SK-N-SH (cell line): ENCODE measurements around the gene TBC1D16. TPM values are rescaled to one million over a fixed set of nuclear protein-coding genes. Genes with fewer than 3 reads are reported as not detected.

Experiments used
- CTCF ChIA-PET: fragments of 300-600, 350-600 bp; formaldehyde crosslinking; extraction: SDS; loops from one replicate; lab custom pipeline; 2021; lab: Yijun Ruan, JAX
- POLR2A ChIA-PET: fragments of 350-600 bp; sonication (Branson Sonifier 250); formaldehyde crosslinking; extraction: SDS; loops from one replicate; lab custom pipeline; 2020; ENCODE audit warnings: antibody characterized with exemption, inconsistent platforms; lab: Yijun Ruan, JAX
- DNase-seq: peaks from one replicate; pipeline ENCODE4 v3.0.0; 2012
- H2AFZ ChIP-seq: fragments of 200-600 bp; sonication (generic); 2 replicates; pipeline ENCODE4 v1.8.1; 2016; ENCODE audit warnings: antibody characterized with exemption, mild to moderate bottlenecking, low read depth
- H3F3A ChIP-seq: fragments of 200-600 bp; sonication (generic); replicated peaks from 2 replicates; pipeline ENCODE3; 2016; ENCODE audit warnings: antibody characterized with exemption, mild to moderate bottlenecking; ENCODE audit not compliant: insufficient read depth
- H3K27ac ChIP-seq, 2 experiments: fragments of 200-500 bp in 1 of 2; fragments of 200-600 bp in 1 of 2; sonication (Bioruptor generic) in 1 of 2; sonication (generic), shearing (Covaris generic) in 1 of 2; 2 replicates each; pipeline versions ENCODE4 v1.5.1 to v1.6.1; 2014 to 2016; ENCODE audit warnings: low read depth in 2 of 2, inconsistent platforms in 1 of 2, low read length in 1 of 2, mild to moderate bottlenecking in 1 of 2, mixed read lengths in 1 of 2
- H3K27me3 ChIP-seq: fragments of 200-600 bp; sonication (generic), shearing (Covaris generic); 2 replicates; pipeline ENCODE4 v1.6.1; 2016; ENCODE audit warnings: mixed run types; ENCODE audit not compliant: insufficient read depth
- H3K36me3 ChIP-seq, 2 experiments: fragments of 200-500 bp in 1 of 2; fragments of 200-600 bp in 1 of 2; sonication (Bioruptor generic) in 1 of 2; sonication (generic) in 1 of 2; replicated peaks in 1 of 2; 2 replicates each; pipeline versions ENCODE3 to v1.5.1; 2014 to 2016; ENCODE audit warnings: low read length in 1 of 2, mild to moderate bottlenecking in 1 of 2; ENCODE audit not compliant: insufficient read depth in 2 of 2, control insufficient read depth in 1 of 2
- H3K4me1 ChIP-seq, 2 experiments: fragments of 200-500 bp in 1 of 2; fragments of 200-600 bp in 1 of 2; sonication (Bioruptor generic) in 1 of 2; sonication (generic), shearing (Covaris generic) in 1 of 2; 2 replicates each; pipeline versions ENCODE4 v1.5.1 to v1.6.1; 2014 to 2016; ENCODE audit warnings: low read depth in 1 of 2, low read length in 1 of 2, mixed run types in 1 of 2; ENCODE audit not compliant: insufficient read depth in 2 of 2, control insufficient read depth in 1 of 2
- H3K4me2 ChIP-seq: fragments of 200-600 bp; sonication (generic), shearing (Covaris generic); 2 replicates; pipeline ENCODE4 v1.6.1; 2017; ENCODE audit warnings: mixed run types
- H3K4me3 ChIP-seq, 2 experiments: fragments of 200-500 bp in 1 of 2; fragments of 200-600 bp in 1 of 2; sonication (Bioruptor generic) in 1 of 2; sonication (generic), shearing (Covaris generic) in 1 of 2; 2 replicates each; pipeline versions ENCODE4 v1.5.1 to v1.8.1; 2014 to 2016; ENCODE audit warnings: low read depth in 2 of 2, inconsistent platforms in 1 of 2, low read length in 1 of 2, mild to moderate bottlenecking in 1 of 2, mixed read lengths in 1 of 2, moderate library complexity in 1 of 2
- H3K79me2 ChIP-seq: fragments of 200-600 bp; sonication (generic); 2 replicates; pipeline ENCODE4 v1.8.1; 2017; ENCODE audit warnings: mild to moderate bottlenecking; ENCODE audit not compliant: insufficient read depth
- H3K9ac ChIP-seq: fragments of 200-600 bp; sonication (generic); 2 replicates; pipeline ENCODE4 v1.6.1; 2017; ENCODE audit warnings: mixed run types
- H3K9me2 ChIP-seq: fragments of 200-600 bp; sonication (generic); 2 replicates; pipeline ENCODE4 v1.6.1; 2017; ENCODE audit warnings: mixed run types
- H3K9me3 ChIP-seq: fragments of 200-600 bp; sonication (generic); 2 replicates; pipeline ENCODE4 v1.6.1; 2017; ENCODE audit warnings: mixed run types, mild to moderate bottlenecking, moderate library complexity
- H4K20me1 ChIP-seq: fragments of 200-600 bp; sonication (generic); 2 replicates; pipeline ENCODE4 v1.6.1; 2017; ENCODE audit warnings: mild to moderate bottlenecking, mixed run types; ENCODE audit not compliant: insufficient read depth
- CHD2 ChIP-seq: fragments of 150-350 bp; IDR thresholded peaks from 2 replicates; pipeline ENCODE4 v1.6.1; 2018; ENCODE audit warnings: low read length; ENCODE audit not compliant: partially characterized antibody
- ELF1 ChIP-seq: IDR thresholded peaks from 2 replicates; pipeline ENCODE4 v1.4.0; 2012
- EP300 ChIP-seq, 2 experiments: IDR thresholded peaks; 2 replicates each; pipeline versions ENCODE4 v1.4.0 to v1.6.1; 2012; ENCODE audit warnings: borderline replicate concordance in 1 of 2, low read depth in 1 of 2, low read length in 1 of 2
- EZH2phosphoT487 ChIP-seq: fragments of 200-600 bp; sonication (generic); IDR thresholded peaks from 2 replicates; pipeline ENCODE4 v1.6.1; 2017; ENCODE audit warnings: low read depth, mixed run types, mild to moderate bottlenecking, antibody characterized with exemption, moderate library complexity, borderline replicate concordance
- FOXM1 ChIP-seq: IDR thresholded peaks from 2 replicates; pipeline ENCODE4 v1.4.0; 2012; ENCODE audit warnings: low read depth, mild to moderate bottlenecking
- GABPA ChIP-seq: IDR thresholded peaks from 2 replicates; pipeline ENCODE4 v1.4.0; 2012; ENCODE audit warnings: low read depth, mild to moderate bottlenecking
- JUND ChIP-seq: IDR thresholded peaks from 2 replicates; pipeline ENCODE4 v1.4.0; 2012
- MAX ChIP-seq: IDR thresholded peaks from 2 replicates; pipeline ENCODE4 v1.4.0; 2012; ENCODE audit warnings: low read depth
- MXI1 ChIP-seq: IDR thresholded peaks from 2 replicates; pipeline ENCODE4 v1.6.1; 2012; ENCODE audit warnings: mild to moderate bottlenecking, low read depth, low read length, improper control_type of control experiment
- NFIC ChIP-seq: IDR thresholded peaks from 2 replicates; pipeline ENCODE4 v1.4.0; 2012; ENCODE audit warnings: borderline replicate concordance
- NRF1 ChIP-seq: IDR thresholded peaks from 2 replicates; pipeline ENCODE4 v1.6.1; 2012; ENCODE audit warnings: low read depth, mild to moderate bottlenecking, low read length
- POLR2AphosphoS5 ChIP-seq: IDR thresholded peaks from 2 replicates; pipeline ENCODE4 v1.6.1; 2012; ENCODE audit warnings: low read depth, low read length
- TAF1 ChIP-seq: IDR thresholded peaks from 2 replicates; pipeline ENCODE4 v1.6.1; 2012; ENCODE audit warnings: low read depth, mild to moderate bottlenecking, low read length, moderate library complexity, borderline replicate concordance
- TCF12 ChIP-seq: IDR thresholded peaks from 2 replicates; pipeline ENCODE4 v1.4.0; 2012
- TEAD4 ChIP-seq: IDR thresholded peaks from 2 replicates; pipeline ENCODE4 v1.4.0; 2012; ENCODE audit warnings: mild to moderate bottlenecking, borderline replicate concordance; ENCODE audit not compliant: insufficient read depth
- WGBS: methylation state at CpG from one replicate; pipeline ENCODE4 v1.1.6; 2017; ENCODE audit warnings: low lambda C conversion rate; 5-methylcytosine and 5-hydroxymethylcytosine counted together
- polyA plus RNA-seq, 3 experiments: library from polyadenylated mRNA; depleted of rRNA; stranded (reverse); fragments of >200 nt; gene quantifications; 2 replicates each; pipeline ENCODE4 v1.2.3, GENCODE V29; 2012
- TF ChIP-seq, protein P1 (sequence below): fragments of 150-350 bp; IDR thresholded peaks from 2 replicates; pipeline ENCODE4 v1.6.1; 2016; ENCODE audit warnings: mild to moderate bottlenecking, low read depth, low read length
- TF ChIP-seq, protein P2 (sequence below): IDR thresholded peaks from 2 replicates; pipeline ENCODE4 v1.4.0; 2012; ENCODE audit warnings: low read depth, borderline replicate concordance

The TBC1D16 gene
- polyA plus RNA-seq, 1 of the 3 experiments (the other 2 are of a cell fraction): 14.5 TPM

DNA sequence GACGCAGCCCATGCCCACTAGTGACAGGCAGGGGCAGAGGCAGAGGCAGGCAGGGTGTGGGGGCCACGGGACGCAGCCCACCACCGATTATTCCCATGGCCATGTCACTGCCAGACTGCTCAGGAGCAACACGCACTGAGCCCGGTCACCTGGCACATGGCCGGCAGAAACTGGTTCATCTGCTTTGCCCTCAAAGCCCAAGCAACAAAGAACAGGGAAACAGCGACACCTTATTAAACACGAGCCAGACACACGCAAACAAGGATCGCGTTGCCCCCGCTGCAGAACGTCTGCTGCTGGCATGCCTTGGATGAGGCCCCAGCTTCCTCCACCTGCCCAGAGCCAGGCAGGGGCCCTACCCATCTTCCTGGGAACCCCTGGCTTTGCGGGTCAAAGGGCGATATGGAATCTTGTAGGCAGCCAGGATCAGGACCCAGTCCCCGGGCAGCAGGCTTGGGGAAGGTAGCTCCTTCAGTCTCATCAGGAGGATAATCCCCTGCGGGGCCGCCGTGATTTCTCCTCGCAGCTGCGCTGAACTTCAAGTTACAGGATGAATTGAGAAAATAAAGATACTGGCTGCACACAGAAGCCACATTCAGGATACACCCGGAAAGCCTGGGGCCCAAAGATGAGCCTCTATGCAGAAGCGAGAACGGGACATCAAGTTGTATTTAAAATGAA lies 4.8 kb downstream of the TBC1D16 start:
- no peak overlapping the region for H2AFZ ChIP-seq
- DNase-seq: no peak
- no peaks in the 10 kb centered on the region for H3K36me3 ChIP-seq
- TF ChIP-seq TCF12: no peak
- TF ChIP-seq MXI1: no peak
- no peak for TF ChIP-seq TAF1
- TF ChIP-seq JUND: no peak
- TF ChIP-seq NFIC: no peak
- no peak for TF ChIP-seq TEAD4
- TF ChIP-seq ELF1: no peak
- no peak for TF ChIP-seq GABPA
- TF ChIP-seq, protein P1, sequence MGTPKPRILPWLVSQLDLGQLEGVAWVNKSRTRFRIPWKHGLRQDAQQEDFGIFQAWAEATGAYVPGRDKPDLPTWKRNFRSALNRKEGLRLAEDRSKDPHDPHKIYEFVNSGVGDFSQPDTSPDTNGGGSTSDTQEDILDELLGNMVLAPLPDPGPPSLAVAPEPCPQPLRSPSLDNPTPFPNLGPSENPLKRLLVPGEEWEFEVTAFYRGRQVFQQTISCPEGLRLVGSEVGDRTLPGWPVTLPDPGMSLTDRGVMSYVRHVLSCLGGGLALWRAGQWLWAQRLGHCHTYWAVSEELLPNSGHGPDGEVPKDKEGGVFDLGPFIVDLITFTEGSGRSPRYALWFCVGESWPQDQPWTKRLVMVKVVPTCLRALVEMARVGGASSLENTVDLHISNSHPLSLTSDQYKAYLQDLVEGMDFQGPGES: no peak
- TF ChIP-seq, all 33 proteins: peak for 0
- Histone ChIP-seq H3F3A (peaks cover 3% of the 10 kb centered on the region), H3K9ac (no peak overlapping the region), H3K27me3 (no peaks in the 10 kb centered on the region), H3K79me2 (peaks cover 95% of the 10 kb centered on the region), H4K20me1 (peaks cover 75% of the 10 kb centered on the region), H3K4me3 (no peak overlapping the region), H3K4me1 (peaks cover 10 to 35% of the 10 kb centered on the region in 2 experiments; a peak in 3 of 4 replicates), H3K9me3 (no peaks in the 10 kb centered on the region), H3K9me2 (no peaks in the 10 kb centered on the region), H3K27ac (no peak overlapping the region; a peak in 1 of 4 replicates), H3K4me2 (no peak overlapping the region)
- POLR2A ChIA-PET: no interaction called here
- 95% methylated on average over 21 of the region's 25 CpGs for WGBS
- CTCF ChIA-PET: interaction anchor here (2.9 to 10.7 kb wide), 2 partner anchors 22 to 26 kb away, joined by 13 to 72 read pairs; no protein-coding TSS in a partner anchor

DNA sequence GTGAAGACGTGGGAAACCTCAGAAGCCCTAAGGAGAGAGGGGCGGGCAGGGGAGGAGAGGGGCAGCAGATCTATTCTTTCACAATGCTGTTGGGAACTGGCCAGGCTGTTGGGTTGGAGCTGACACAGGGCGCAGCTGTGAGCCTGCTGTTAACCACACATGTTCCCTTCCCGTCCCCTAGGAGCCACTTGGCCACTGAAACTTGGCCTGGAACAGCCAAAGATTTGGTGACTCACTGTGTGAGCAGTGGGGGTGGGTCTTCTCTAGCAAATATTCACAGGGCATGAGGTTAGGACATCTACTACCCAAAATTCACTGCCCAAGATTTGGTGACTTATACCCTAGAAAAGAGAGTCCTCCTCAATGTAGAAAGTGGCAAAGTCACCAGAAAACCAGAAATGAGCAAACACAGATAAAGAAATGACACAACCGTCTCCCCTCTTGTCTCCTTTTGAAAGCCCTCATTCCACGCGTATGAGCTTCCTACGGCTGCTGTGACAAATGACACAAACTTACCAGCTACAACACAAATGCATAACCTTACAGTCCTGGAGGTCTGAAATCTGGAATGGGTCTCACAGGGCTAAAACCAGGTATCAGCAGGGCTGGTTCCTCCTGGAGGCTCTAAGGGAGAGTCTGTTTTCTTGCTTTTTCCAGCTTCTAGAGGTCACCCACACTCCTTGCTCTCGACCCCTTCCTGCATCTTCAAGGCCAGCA lies 6.3 kb downstream of the TBC1D16 start:
- Histone ChIP-seq H3K27me3 (no peaks in the 10 kb centered on the region), H2AFZ (no peak overlapping the region), H4K20me1 (peaks cover 82% of the 10 kb centered on the region), H3K9ac (no peak overlapping the region), H3K4me1 (peaks cover 8 to 35% of the 10 kb centered on the region in 2 experiments; a peak in 3 of 4 replicates), H3K36me3 (no peaks in the 10 kb centered on the region), H3K9me3 (no peaks in the 10 kb centered on the region), H3K4me2 (peak overlapping the region; percentile 6; the same call in 1 of the 2 replicates), H3K4me3 (no peak overlapping the region), H3K79me2 (peaks cover 96% of the 10 kb centered on the region), H3F3A (no peaks in the 10 kb centered on the region), H3K9me2 (no peaks in the 10 kb centered on the region), H3K27ac (no peak overlapping the region)
- TF ChIP-seq FOXM1 (no peak), POLR2AphosphoS5 (no peak), EZH2phosphoT487 (no peak), TCF12 (no peak), ELF1 (no peak), EP300 (IDR thresholded peaks at IDR 0.05; ENCODE audit: borderline replicate concordance in 1 of 2, low read depth in 1 of 2, low read length in 1 of 2) (no peak), NFIC (no peak), TAF1 (no peak), MAX (no peak), CHD2 (no peak), NRF1 (no peak)
- TF ChIP-seq, protein P2, sequence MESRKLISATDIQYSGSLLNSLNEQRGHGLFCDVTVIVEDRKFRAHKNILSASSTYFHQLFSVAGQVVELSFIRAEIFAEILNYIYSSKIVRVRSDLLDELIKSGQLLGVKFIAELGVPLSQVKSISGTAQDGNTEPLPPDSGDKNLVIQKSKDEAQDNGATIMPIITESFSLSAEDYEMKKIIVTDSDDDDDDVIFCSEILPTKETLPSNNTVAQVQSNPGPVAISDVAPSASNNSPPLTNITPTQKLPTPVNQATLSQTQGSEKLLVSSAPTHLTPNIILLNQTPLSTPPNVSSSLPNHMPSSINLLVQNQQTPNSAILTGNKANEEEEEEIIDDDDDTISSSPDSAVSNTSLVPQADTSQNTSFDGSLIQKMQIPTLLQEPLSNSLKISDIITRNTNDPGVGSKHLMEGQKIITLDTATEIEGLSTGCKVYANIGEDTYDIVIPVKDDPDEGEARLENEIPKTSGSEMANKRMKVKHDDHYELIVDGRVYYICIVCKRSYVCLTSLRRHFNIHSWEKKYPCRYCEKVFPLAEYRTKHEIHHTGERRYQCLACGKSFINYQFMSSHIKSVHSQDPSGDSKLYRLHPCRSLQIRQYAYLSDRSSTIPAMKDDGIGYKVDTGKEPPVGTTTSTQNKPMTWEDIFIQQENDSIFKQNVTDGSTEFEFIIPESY: no peak
- WGBS: 86% methylated on average over 8 of the region's 9 CpGs
- CTCF ChIA-PET: interaction anchor here (0.9 to 10.7 kb wide), 4 partner anchors 11 to 53 kb away, joined by 3 to 72 read pairs (median 22); no protein-coding TSS in a partner anchor
- no peak for DNase-seq
- POLR2A ChIA-PET: interaction anchor here (1.3 to 2.0 kb wide), 2 partner anchors 21 to 72 kb away, joined by 4 to 6 read pairs; partner anchors contain the start of gene GAA
